ENCODE results near the gene PARPBP.

- TF ChIP-seq CTCF (IDR thresholded peaks at IDR 0.05 in 4 of 5, conservative IDR thresholded peaks at IDR 0.05 in 1 of 5): no peak
- TF ChIP-seq POLR2A (IDR thresholded peaks at IDR 0.05): no peak
Observed at GRCh38 chr12:102080842-102081241, 39.1 kb upstream of the PARPBP start.

Data from gastrocnemius medialis (tissue), 4 donors.